CD4-positive, alpha-beta T cell treated with Interleukin-15 for 4 hours (primary cell): Measurements from ENCODE around the gene CNRIP1.
"Not testable (repeated sequence)": the region's sequence is repeated elsewhere in the genome, so short reads cannot be mapped to it uniquely, and the experiment has no call there.

Experiments
- DNase-seq: peaks from one replicate; pipeline ENCODE4 v3.0.0-alpha.2; 2020; ENCODE audit warnings: low spot score

CNRIP1 gene

GRCh38 chr2:68340226-68341061 lies 20.7 kb upstream of the CNRIP1 start:
- DNase-seq = no peak

- no peak for DNase-seq
Observed at GRCh38 chr2:68336192-68336591, 16.4 kb upstream of the CNRIP1 start.

- no peak for DNase-seq
Observed at GRCh38 chr2:68333931-68334330, 14.2 kb upstream of the CNRIP1 start.

GRCh38 chr2:68333009-68333408 lies 13.3 kb upstream of the CNRIP1 start:
- DNase-seq = no peak

- DNase-seq = no peak
Observed at GRCh38 chr2:68330691-68331090, 10.9 kb upstream of the CNRIP1 start.

- no peak for DNase-seq
Observed at GRCh38 chr2:68328901-68329300, 9.2 kb upstream of the CNRIP1 start.

- DNase-seq = no peak
Observed at GRCh38 chr2:68325056-68325455, 5.3 kb upstream of the CNRIP1 start.

GRCh38 chr2:68320118-68320641 lies 431 bp upstream of the CNRIP1 start:
- no peak for DNase-seq

GRCh38 chr2:68318914-68319397 lies 793 bp downstream of the CNRIP1 start:
- DNase-seq = no peak

- no peak for DNase-seq
Observed at GRCh38 chr2:68317971-68318913, 1.5 kb downstream of the CNRIP1 start.

GRCh38 chr2:68316111-68316510 lies 3.6 kb downstream of the CNRIP1 start:
- no peak for DNase-seq

GRCh38 chr2:68311033-68311432 lies 8.7 kb downstream of the CNRIP1 start:
- no peak for DNase-seq

GRCh38 chr2:68309426-68309825 lies 10.3 kb downstream of the CNRIP1 start:
- no peak for DNase-seq

GRCh38 chr2:68303902-68304272 lies 15.9 kb downstream of the CNRIP1 start:
- DNase-seq = not testable (repeated sequence)

GRCh38 chr2:68303033-68303901 lies 16.5 kb downstream of the CNRIP1 start:
- no peak for DNase-seq

- DNase-seq = no peak
Observed at GRCh38 chr2:68302281-68302875, 17.4 kb downstream of the CNRIP1 start.

GRCh38 chr2:68295516-68295915 lies 24.2 kb downstream of the CNRIP1 start:
- DNase-seq = no peak

GRCh38 chr2:68294913-68295312 lies 24.8 kb downstream of the CNRIP1 start:
- DNase-seq = no peak

- no peak for DNase-seq
Observed at GRCh38 chr2:68294187-68294586, 25.6 kb downstream of the CNRIP1 start.

GRCh38 chr2:68293755-68294154 lies 26.0 kb downstream of the CNRIP1 start:
- DNase-seq = no peak

GRCh38 chr2:68293024-68293423 lies 26.7 kb downstream of the CNRIP1 start:
- DNase-seq = no peak
